CD4-positive, alpha-beta T cell treated with Interleukin-6 at 100 ng/mL for 8 hours (primary cell): ENCODE data around the gene MANBA.
A peak's percentile ranks its signal among the peaks of the same experiment; 100 is the strongest.

Source experiments
- DNase-seq: peaks from one replicate; pipeline ENCODE4 v3.0.0-alpha.2; 2020; ENCODE audit warnings: mixed read lengths, low spot score

The MANBA gene

GRCh38 chr4:102675141-102675540, 85.6 kb downstream of the MANBA start:
- no peak for DNase-seq

DNA sequence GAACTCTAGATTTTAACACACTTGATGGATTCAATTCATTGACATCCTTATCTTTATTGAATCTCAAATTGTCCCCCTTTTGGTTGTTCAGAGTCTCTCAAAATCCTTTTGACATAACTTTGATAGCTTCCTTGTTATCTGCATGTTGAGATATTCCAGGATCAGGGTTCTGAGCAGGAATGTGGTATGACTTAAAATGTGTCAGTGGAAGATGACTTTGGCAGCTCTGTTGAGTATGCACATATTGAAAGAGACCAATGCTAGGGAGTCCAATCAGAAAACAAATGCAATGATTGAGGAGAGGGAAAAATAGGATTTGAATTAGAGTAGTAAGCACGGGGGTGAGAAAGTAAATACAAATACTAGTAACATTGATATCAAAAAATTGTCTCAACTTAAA, 93.8 kb downstream of the MANBA start:
- DNase-seq: no peak

DNA sequence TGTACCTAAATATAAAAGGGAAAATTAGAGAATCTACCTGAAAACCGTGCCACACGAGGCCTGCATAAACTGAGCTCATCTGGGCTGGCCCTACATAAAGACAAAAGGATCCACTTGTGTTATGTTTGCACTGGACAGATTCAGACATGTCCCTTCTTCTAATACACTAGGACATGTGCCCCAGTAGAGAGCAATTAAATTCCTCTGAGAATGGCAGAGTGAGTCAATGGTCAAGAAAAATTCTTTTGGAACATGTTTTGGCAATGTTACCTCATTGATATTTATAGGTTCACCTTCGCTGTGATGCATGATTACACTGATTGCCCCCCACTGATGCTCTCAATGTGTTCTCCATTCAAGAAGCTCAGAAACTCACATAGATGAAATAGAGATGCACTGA, 95.2 kb downstream of the MANBA start:
- DNase-seq: no peak

GRCh38 chr4:102663073-102663472, 97.7 kb downstream of the MANBA start:
- no peak for DNase-seq

- DNase-seq: no peak
Measured at GRCh38 chr4:102657206-102657605, 103.6 kb downstream of the MANBA start.

GRCh38 chr4:102647117-102647516, 113.7 kb downstream of the MANBA start:
- DNase-seq: no peak

- no peak for DNase-seq
Measured at GRCh38 chr4:102642631-102643298, 118.0 kb downstream of the MANBA start.

DNA sequence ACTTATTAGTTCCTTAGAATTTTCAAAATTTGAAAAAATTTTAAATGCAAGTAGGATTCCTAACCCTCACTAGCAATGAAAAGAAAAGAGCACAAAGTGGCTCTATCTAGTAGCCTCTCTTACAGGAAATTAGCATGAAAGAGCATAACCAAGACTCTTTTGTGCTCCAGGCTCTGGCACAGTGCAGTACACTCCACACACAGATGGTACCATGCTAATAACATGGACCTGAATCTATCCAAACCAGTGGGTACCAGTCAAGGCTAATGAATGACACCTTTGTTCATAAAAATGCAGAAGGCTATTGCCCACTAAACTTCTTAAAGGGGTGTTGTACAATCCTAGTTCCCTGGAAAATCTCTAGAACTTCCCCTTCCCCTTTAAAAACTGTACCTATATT, 119.0 kb downstream of the MANBA start:
- no peak for DNase-seq

- no peak for DNase-seq
Measured at GRCh38 chr4:102640669-102641068, 120.1 kb downstream of the MANBA start.

DNA sequence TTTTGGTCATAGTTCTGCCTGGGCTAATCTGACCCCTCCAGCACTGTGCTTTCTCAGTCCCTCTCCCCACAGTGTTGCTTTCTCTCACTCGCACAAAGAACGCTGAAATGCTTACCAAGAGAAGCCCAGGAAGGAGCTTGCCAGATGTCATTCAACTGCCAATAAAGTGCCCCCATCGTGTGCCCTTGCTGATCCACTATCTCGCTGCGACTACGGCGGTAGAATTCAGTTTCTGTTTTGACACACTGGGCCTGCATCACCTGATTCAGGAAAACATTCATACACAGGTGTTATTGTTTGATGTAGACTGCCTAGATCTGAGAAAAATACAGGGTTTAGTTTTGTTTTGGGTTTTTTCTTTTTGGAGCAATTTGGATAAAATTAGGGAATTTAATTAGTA, 121.2 kb downstream of the MANBA start:
- no peak for DNase-seq

- no peak for DNase-seq
Measured at GRCh38 chr4:102638621-102639020, 122.1 kb downstream of the MANBA start.

GRCh38 chr4:102637391-102637790, 123.4 kb downstream of the MANBA start:
- DNase-seq: no peak

DNA sequence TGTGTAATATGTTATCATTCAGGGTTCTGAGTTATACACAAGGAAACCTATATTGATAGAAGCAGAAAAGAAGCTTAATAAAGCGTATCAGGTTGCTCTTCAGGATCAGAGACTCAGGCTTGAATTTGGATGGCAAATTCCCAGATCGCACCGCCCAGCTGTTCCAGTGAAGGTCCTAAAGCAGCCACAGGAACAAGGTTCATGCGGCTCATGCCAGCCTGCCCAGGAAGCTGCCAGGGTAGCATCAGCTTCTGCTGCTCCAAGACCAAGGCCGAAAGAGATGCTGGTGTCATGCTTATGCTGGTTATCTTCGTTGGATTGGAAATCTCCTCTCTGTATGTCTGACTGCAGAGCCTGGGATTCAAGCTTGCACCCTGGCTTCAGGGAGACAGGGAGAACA, 127.7 kb downstream of the MANBA start:
- no peak for DNase-seq

GRCh38 chr4:102632241-102633065, 128.3 kb downstream of the MANBA start:
- DNase-seq: no peak

DNA sequence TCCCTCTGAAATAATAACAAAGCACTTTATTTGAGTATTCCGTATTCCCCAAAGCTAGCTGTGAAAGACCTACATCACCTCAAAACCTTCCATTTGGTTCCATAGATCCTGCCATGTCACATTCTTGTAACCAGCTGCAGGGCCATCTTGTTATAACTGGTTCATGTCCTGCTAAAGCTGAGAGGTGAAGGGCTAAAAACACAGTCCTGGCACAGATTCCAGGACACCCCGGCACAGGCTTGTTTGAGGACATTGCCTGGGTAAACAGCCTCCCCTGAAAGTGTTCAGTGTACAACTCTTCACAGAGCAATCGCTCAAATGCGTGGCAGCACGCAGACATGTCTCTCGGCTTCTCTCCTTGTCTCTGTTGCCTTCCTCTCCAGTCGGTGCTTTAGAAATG, 129.2 kb downstream of the MANBA start:
- no peak for DNase-seq

DNA sequence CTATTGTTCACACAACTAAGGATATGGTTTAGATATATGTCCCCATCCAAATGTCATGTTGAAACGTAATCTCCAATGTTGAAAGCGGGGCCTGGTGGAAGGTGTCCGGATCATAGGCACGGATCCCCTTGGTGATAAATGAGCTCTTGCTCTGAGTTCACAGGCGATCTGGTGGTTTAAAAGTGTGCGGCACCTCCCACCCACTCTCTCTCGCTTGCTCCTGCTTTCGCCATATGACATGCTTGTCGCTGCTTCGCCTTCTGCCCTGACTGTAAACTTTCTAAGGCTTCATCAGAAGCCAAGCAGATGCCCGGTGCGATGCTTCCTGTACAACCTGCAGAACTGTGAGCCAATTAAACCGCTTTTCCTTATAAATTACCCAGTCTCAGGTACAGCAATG, 131.1 kb downstream of the MANBA start:
- no peak for DNase-seq

- DNase-seq: no peak
Measured at GRCh38 chr4:102627831-102628523, 132.8 kb downstream of the MANBA start.

DNA sequence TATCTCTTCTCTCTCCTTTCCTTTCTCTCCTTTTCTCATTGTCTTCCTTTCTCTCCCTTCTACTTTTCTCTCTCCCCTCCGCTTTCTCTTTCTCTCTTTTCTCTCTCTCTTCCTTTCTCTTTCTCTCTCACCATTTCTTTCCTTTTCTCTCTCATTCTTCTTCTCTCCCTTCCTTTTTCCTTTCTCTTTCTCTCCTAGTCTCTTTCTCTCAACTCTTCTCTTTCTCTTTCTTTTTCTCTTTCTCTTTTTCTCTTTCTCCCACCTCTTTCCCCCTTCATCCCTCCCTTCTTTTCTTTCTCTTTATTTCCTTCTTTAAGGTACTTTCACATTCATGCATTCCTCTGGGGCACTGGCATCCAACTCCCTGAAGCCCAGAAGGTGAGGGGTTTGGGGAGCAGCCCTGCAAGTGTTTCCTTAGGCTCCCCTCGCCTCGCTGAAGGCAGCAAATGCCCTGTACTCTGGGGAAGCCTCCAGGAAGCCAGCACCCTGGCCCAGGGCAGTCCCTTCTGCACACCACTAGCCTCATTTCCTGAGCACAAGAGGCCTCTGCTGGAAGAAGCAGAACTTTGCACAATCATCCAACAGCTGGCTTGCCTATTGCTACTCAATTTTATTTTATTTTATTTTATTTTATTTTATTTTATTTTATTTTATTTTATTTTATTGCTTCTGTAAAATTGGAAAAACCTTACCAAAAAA, 135.4 kb downstream of the MANBA start:
- DNase-seq: peak; percentile 79

DNA sequence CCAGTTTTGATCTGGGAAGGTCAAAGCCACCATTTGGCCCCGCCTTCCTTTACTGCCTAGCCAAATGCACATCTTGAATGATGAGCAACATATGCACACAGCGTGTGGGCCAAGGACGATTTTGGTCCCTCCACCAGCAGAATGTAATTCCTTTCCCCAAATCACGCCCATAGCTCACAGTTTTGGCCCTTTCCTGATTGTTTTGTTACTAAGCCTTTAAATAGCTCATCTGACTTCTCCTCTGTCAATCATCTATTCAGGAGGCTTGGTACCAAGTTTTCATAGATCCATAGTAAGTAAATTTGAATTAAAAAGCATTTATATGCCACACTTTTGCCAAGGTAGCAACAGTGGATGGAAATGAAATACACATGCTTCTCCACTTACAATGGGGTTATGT, 136.3 kb downstream of the MANBA start:
- no peak for DNase-seq

DNA sequence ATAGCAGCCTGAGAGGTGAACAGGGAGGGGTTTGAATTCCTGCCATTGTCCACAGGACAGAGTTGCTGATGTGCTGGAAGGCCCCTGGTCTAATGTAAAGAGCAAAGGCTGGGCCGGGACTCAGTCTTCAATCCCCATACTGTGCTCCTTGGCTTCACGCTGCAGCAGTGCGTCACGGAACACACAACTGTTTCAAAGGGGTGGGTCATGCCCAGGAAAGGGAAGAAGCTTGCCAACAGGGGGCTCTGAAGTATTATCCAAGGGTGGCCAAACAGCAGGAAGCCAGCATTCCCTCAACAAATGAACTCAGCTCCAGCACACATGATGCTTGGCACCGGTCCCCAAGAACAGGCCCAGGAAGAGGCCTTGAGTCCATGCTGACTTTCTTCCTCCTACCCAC, 137.1 kb downstream of the MANBA start:
- DNase-seq: no peak

- no peak for DNase-seq
Measured at GRCh38 chr4:102620697-102621497, 139.9 kb downstream of the MANBA start.
